Measurements from ENCODE around the gene TMCO4. TPM values are rescaled to one million over a fixed set of nuclear protein-coding genes. Genes with fewer than 3 reads are reported as not detected.

TMCO4 gene
- total RNA-seq, 1 donor from 2014 or later: 24.3 TPM

GRCh38 chr1:19776933-19777332 is 22.8 kb downstream of the TMCO4 start:
- Histone ChIP-seq H3K4me1 (no peaks in the 10 kb centered on the region), H3K36me3 (peaks cover 48% of the 10 kb centered on the region), H3K27me3 (no peaks in the 10 kb centered on the region), H3K27ac (no peak overlapping the region), H3K4me3 (no peak overlapping the region), H3K9me3 (no peaks in the 10 kb centered on the region)
- DNase-seq (no peak), ATAC-seq (no peak)
- intact Hi-C loops (cut with DNase I): no loop called here
- no peak for TF ChIP-seq CTCF (IDR thresholded peaks at IDR 0.05)

- no peaks in the 10 kb centered on the region for H3K4me1 ChIP-seq
- peaks cover 55% of the 10 kb centered on the region for H3K36me3 ChIP-seq
- H3K27ac ChIP-seq: no peak overlapping the region
- intact Hi-C loops (cut with DNase I): no loop called here
- ATAC-seq (no peak), DNase-seq (no peak)
- no peaks in the 10 kb centered on the region for H3K27me3 ChIP-seq
- H3K4me3 ChIP-seq: no peak overlapping the region
- TF ChIP-seq CTCF (IDR thresholded peaks at IDR 0.05): no peak
- no peaks in the 10 kb centered on the region for H3K9me3 ChIP-seq
Observed at GRCh38 chr1:19776287-19776686, 23.4 kb downstream of the TMCO4 start.

- no peaks in the 10 kb centered on the region for H3K4me1 ChIP-seq
- intact Hi-C loops (cut with DNase I): no loop called here
- peaks cover 57% of the 10 kb centered on the region for H3K36me3 ChIP-seq
- H3K27ac ChIP-seq: no peak overlapping the region
- no peak for ATAC-seq
- DNase-seq: no peak
- no peaks in the 10 kb centered on the region for H3K9me3 ChIP-seq
- no peaks in the 10 kb centered on the region for H3K27me3 ChIP-seq
- TF ChIP-seq CTCF (IDR thresholded peaks at IDR 0.05): no peak
- H3K4me3 ChIP-seq: no peak overlapping the region
Observed at GRCh38 chr1:19775831-19776230, 23.9 kb downstream of the TMCO4 start.

GRCh38 chr1:19775317-19775716 is 24.4 kb downstream of the TMCO4 start:
- ATAC-seq: no peak
- intact Hi-C loops (cut with DNase I): no loop called here

GRCh38 chr1:19774180-19774785 is 25.4 kb downstream of the TMCO4 start:
- Histone ChIP-seq H3K9me3 (no peaks in the 10 kb centered on the region), H3K36me3 (peaks cover 51% of the 10 kb centered on the region), H3K4me1 (no peaks in the 10 kb centered on the region), H3K27ac (no peak overlapping the region), H3K4me3 (no peak overlapping the region), H3K27me3 (no peaks in the 10 kb centered on the region)
- TF ChIP-seq CTCF (IDR thresholded peaks at IDR 0.05): no peak
- intact Hi-C loops (cut with DNase I): no loop called here
- ATAC-seq (no peak), DNase-seq (no peak)

More at GRCh38 chr1:19775317-19775716, 24.4 kb downstream of the TMCO4 start:
- Histone ChIP-seq H3K9me3 (no peaks in the 10 kb centered on the region), H3K36me3 (peaks cover 56% of the 10 kb centered on the region), H3K4me3 (no peak overlapping the region), H3K27me3 (no peaks in the 10 kb centered on the region), H3K27ac (no peak overlapping the region), H3K4me1 (no peaks in the 10 kb centered on the region)
- DNase-seq: no peak
- no peak for TF ChIP-seq CTCF (IDR thresholded peaks at IDR 0.05)

GRCh38 chr1:19773485-19773884 is 26.2 kb downstream of the TMCO4 start:
- Histone ChIP-seq H3K27ac (no peak overlapping the region), H3K4me1 (no peaks in the 10 kb centered on the region), H3K27me3 (no peaks in the 10 kb centered on the region), H3K9me3 (no peaks in the 10 kb centered on the region), H3K4me3 (no peak overlapping the region), H3K36me3 (peaks cover 43% of the 10 kb centered on the region)
- no peak for TF ChIP-seq CTCF (IDR thresholded peaks at IDR 0.05)
- intact Hi-C loops (cut with DNase I): no loop called here
- DNase-seq: no peak
- no peak for ATAC-seq
